ENCODE data around the gene ITSN1.

The ITSN1 gene

DNA sequence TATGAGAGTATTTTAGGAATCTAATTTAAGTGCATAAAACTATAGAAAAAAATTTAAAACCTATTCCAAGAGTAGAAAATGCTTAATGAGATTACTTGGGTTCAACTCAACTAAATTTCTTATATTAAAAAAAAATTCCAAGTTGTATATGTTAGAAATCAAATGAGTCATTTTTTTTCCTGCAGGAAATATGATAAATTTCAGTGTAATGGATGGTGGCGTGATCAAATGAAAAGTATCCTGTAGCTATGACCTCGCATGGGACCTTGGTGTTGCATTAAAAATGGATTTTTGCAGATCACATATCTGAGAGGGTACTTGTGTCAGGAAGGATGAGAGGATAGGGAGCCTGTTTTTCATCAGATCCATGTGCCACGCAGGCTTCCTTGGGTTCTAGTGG, 255.4 kb downstream of the ITSN1 start:
- no peak for DNase-seq (ENCODE audit: low spot score)
- TF ChIP-seq, protein P1, sequence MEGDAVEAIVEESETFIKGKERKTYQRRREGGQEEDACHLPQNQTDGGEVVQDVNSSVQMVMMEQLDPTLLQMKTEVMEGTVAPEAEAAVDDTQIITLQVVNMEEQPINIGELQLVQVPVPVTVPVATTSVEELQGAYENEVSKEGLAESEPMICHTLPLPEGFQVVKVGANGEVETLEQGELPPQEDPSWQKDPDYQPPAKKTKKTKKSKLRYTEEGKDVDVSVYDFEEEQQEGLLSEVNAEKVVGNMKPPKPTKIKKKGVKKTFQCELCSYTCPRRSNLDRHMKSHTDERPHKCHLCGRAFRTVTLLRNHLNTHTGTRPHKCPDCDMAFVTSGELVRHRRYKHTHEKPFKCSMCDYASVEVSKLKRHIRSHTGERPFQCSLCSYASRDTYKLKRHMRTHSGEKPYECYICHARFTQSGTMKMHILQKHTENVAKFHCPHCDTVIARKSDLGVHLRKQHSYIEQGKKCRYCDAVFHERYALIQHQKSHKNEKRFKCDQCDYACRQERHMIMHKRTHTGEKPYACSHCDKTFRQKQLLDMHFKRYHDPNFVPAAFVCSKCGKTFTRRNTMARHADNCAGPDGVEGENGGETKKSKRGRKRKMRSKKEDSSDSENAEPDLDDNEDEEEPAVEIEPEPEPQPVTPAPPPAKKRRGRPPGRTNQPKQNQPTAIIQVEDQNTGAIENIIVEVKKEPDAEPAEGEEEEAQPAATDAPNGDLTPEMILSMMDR (IDR thresholded peaks at IDR 0.05; ENCODE audit: borderline replicate concordance, control extremely low read depth, extremely low read depth, insufficient read depth, missing control alignments) = no peak
- in situ Hi-C loops (cut with MboI; ENCODE audit: low sequenced_read_pairs, unreplicated experiment) = no loop called here

DNA sequence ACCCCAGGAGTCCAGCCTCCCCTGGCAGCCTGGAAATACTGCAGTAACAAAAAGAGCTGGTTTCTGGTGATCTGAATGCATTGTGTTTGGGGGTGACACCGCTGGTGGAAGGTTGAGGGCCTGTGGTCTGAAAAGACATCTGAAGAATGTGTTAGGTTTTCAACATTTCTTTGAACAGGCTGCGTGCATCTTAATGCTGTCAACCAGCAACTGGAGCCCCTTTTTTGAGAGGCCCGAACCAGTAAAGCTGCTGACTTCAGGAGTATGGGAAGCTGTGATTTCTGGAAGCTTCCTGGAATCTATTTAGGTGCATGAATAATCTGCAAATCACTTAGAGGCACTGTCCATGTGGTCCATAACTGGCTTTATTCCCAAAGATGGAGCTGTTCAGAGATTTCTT, 256.3 kb downstream of the ITSN1 start:
- in situ Hi-C loops (cut with MboI; ENCODE audit: low sequenced_read_pairs, unreplicated experiment) = no loop called here
- DNase-seq (ENCODE audit: low spot score) = no peak
- TF ChIP-seq, protein P1 (IDR thresholded peaks at IDR 0.05; ENCODE audit: borderline replicate concordance, control extremely low read depth, extremely low read depth, insufficient read depth, missing control alignments) = no peak

GRCh38 chr21:33899199-33899598, 256.9 kb downstream of the ITSN1 start:
- in situ Hi-C loops (cut with MboI; ENCODE audit: low sequenced_read_pairs, unreplicated experiment) = no loop called here
- no peak for DNase-seq (ENCODE audit: low spot score)
- TF ChIP-seq, protein P1 (IDR thresholded peaks at IDR 0.05; ENCODE audit: borderline replicate concordance, control extremely low read depth, extremely low read depth, insufficient read depth, missing control alignments) = no peak

DNA sequence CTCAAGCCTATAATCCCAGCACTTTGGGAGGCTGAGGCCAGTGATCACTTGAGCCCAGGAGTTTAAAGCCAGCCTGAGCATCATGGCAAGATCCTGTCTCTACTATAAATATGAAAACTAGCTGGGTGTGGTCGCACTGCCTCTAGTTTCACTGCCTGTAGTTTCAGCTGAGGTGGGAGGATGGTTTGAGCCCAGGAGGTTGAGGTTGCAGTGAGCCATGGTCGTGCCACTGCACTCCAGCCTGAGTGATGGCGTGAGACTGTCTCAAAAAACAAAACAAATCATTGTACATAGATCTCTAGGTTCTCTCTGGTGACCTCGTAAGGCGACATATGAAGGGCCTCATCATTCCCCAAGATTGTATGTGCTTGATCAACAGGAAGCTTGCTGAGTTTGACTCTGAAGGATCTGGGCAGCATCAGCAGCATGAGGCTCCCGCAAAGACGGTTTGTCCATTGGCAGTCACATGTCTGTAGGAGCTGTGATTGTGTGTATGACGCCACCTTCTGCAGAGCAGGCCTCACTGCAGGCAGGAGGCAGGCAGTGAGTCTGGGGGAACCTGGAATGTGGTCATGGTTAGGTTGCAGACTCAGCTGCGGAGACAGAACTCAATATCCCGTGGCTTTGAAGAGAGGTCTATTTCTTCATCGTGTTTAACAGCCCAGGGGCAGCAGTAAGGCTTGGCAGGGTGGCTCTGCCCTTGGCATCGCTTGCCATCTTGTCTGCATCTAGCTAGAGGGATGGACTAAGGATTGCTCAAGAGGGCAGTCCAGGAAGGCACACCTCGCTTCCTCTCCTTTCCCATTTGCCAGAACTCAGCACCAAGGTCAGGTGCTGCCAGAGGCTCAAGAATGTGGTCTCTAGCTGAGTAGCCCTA, 259.3 kb downstream of the ITSN1 start:
- in situ Hi-C loops (cut with MboI; ENCODE audit: low sequenced_read_pairs, unreplicated experiment) = loop anchor here (25.0 kb wide), 1 partner anchor 711 kb away; the partner anchor contains the start of gene RCAN1
- DNase-seq (ENCODE audit: low spot score) = no peak
- TF ChIP-seq, protein P1 (IDR thresholded peaks at IDR 0.05; ENCODE audit: borderline replicate concordance, control extremely low read depth, extremely low read depth, insufficient read depth, missing control alignments) = peak; percentile 26

DNA sequence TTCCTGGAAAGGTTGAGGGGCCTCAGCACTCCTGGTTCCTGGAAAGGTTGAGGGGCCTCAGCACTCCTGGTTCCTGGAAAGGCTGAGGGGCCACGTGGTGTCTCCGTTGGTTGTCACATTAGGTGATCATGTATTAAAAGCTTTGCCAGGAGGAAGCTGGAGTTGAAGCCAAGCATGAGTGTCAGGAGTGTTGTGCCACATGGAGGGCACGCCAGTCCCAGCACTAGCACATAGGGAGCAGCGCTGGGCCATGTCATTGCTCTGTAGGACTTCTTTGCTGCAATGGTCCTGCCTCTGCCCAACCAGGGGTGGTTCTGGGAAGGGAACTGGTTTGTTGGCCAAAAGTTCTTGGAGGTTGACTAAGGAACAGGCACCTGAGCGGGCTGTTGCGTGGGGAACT, 260.0 kb downstream of the ITSN1 start:
- TF ChIP-seq, protein P1 (IDR thresholded peaks at IDR 0.05; ENCODE audit: borderline replicate concordance, control extremely low read depth, extremely low read depth, insufficient read depth, missing control alignments) = no peak
- in situ Hi-C loops (cut with MboI; ENCODE audit: low sequenced_read_pairs, unreplicated experiment) = loop anchor here (25.0 kb wide), 1 partner anchor 710 kb away; the partner anchor contains the start of gene RCAN1
- no peak for DNase-seq (ENCODE audit: low spot score)

- TF ChIP-seq, protein P1 (IDR thresholded peaks at IDR 0.05; ENCODE audit: borderline replicate concordance, control extremely low read depth, extremely low read depth, insufficient read depth, missing control alignments) = no peak
- no peak for DNase-seq (ENCODE audit: low spot score)
- in situ Hi-C loops (cut with MboI; ENCODE audit: low sequenced_read_pairs, unreplicated experiment) = loop anchor here (25.0 kb wide), 1 partner anchor 708 kb away; the partner anchor contains the start of gene RCAN1
Measured at GRCh38 chr21:33904041-33904440, 261.7 kb downstream of the ITSN1 start.

All from GM13976 (cell line).